ENCODE results near the gene CPEB3.
"Not testable (repeated sequence)": the region's sequence is repeated elsewhere in the genome, so short reads cannot be mapped to it uniquely, and the experiment has no call there.

Gene CPEB3

DNA sequence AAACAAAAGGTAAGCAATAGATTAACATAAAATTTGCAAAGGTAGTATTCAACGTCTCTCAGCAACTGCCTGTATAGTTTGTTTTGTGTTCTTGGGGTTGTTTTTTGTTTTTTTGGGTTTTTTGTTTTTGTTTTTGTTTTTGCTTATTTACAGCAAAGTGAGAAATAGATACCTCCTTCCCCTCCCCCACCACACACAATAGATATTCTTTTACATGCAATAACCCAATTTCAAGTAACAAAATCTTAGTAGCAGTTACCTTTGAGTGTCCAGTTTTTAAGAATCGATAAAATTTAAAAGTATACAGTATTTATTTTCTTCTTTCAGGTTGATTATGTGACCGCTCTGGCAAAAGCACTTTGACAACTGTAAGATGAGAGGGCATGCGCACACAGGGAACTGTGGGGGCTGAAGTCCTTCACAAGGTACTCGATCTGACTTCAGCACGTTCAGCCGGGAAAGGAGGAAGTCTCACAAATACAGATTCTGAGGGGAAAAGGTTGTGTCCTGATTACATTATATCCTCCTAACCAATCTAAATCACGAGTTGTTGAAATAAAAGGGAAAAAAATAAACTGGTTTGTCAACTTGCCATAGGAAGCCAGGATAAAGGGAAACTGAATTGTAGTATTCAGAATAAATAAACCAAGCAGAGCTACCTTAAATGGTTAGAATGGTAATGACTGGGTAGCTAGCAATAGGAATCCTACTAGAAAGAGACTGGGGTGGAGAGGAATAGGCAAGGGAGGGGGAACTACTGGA lies 47.8 kb downstream of the CPEB3 start:
- TF ChIP-seq POLR2A (IDR thresholded peaks at IDR 0.05; ENCODE audit: low read length) (no peak), GATA1 (IDR thresholded peaks at IDR 0.05; ENCODE audit: low read depth, low read length) (no peak)
- DNase-seq, result peak; percentile 20 to 24

GRCh38 chr10:92242380-92242779 lies 48.5 kb downstream of the CPEB3 start:
- no peak for DNase-seq
- TF ChIP-seq POLR2A (IDR thresholded peaks at IDR 0.05; ENCODE audit: low read length) (no peak), GATA1 (IDR thresholded peaks at IDR 0.05; ENCODE audit: low read depth, low read length) (no peak)

- DNase-seq, result no peak
- TF ChIP-seq POLR2A (IDR thresholded peaks at IDR 0.05; ENCODE audit: low read length) (no peak), GATA1 (IDR thresholded peaks at IDR 0.05; ENCODE audit: low read depth, low read length) (no peak)
Observed at GRCh38 chr10:92241501-92241900, 49.4 kb downstream of the CPEB3 start.

DNA sequence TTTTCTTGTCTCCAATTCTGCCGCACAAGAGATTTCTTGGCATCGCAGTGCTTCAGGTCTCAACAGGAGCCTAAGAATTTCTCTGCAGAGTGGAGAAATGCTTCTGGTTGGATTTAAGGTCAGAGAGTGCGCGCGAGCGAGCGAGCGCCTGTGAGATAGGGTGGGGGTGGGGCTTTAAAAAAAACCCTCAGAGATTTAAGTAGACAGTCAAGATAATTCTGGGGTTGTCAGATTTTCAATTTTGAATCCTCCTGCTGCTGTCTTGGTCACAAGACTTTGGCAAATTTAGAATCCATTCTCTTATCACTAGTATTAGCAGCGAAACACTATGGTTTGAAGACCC lies 49.7 kb downstream of the CPEB3 start:
- DNase-seq, result peak; percentile 44 to 49
- TF ChIP-seq GATA1 (IDR thresholded peaks at IDR 0.05; ENCODE audit: low read depth, low read length), result no peak
- TF ChIP-seq POLR2A (IDR thresholded peaks at IDR 0.05; ENCODE audit: low read length), result no peak

- peak; percentile 51 to 68 for DNase-seq
- TF ChIP-seq GATA1 (IDR thresholded peaks at IDR 0.05; ENCODE audit: low read depth, low read length) (no peak), POLR2A (IDR thresholded peaks at IDR 0.05; ENCODE audit: low read length) (no peak)
Observed at GRCh38 chr10:92240289-92241157, 50.4 kb downstream of the CPEB3 start.

DNA sequence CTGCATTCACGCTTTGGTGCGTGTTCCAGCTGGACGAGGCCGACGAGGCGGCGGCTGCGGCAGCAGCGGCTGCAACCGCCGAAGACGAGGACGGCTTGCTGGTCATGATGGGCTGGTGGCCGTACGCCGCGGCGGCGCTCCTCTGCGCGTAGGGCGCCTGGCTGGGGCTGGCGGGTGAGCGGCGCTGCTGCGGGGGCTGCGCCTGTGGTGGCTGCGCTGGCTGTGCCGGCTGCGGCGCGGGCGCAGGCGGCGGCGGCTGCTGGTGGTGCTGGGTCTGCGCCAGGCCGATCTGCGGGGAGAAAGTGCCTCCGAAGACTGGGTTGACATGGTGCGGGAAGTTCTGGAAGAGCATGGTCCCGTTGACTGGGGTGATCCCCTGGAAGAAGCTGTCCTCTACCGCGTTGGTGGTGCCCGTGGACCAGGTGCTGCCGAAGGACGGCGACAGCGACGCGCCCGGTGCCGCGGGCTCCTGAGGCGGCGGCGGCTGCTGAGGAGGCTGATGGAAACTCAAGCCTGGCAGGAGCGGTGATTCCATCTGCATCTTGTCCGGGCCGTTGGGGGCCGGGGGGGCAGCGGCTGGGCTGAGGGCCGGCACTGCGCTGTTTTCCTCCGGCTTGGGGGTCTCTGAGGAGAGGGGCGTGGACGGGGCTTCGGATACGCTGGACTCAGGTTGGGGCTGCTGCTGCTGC lies 51.1 kb downstream of the CPEB3 start:
- no peak for TF ChIP-seq GATA1 (IDR thresholded peaks at IDR 0.05; ENCODE audit: low read depth, low read length)
- no peak for TF ChIP-seq POLR2A (IDR thresholded peaks at IDR 0.05; ENCODE audit: low read length)

DNA sequence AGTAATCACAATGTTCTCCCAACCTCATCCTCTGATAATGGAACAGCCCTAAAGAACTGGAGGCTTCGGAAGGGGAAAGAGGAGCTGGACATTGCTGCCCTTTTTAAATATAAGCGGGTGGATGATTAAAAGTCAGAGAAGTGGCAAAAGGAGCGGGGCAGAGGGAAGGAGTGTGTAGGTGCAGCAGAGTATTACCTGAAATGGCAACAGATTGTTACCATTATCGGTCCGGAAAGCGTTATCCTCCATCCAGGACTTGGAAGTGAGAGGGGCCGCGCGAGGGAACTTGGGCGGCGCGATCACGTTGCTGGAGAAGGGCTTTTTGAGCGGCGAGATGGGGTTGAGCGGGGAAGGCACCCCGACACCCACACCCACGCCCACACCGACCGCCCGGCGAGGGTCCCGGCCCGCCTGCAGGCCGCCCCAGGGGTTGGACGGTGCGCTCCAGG lies 51.7 kb downstream of the CPEB3 start:
- peak in 1 of 2 experiments; percentile 44 for DNase-seq
- TF ChIP-seq POLR2A (IDR thresholded peaks at IDR 0.05; ENCODE audit: low read length) (no peak), GATA1 (IDR thresholded peaks at IDR 0.05; ENCODE audit: low read depth, low read length) (no peak)

More for the DNA sequence above, 51.1 kb downstream of the CPEB3 start:
- DNase-seq, result peak; percentile 55 to 65

DNA sequence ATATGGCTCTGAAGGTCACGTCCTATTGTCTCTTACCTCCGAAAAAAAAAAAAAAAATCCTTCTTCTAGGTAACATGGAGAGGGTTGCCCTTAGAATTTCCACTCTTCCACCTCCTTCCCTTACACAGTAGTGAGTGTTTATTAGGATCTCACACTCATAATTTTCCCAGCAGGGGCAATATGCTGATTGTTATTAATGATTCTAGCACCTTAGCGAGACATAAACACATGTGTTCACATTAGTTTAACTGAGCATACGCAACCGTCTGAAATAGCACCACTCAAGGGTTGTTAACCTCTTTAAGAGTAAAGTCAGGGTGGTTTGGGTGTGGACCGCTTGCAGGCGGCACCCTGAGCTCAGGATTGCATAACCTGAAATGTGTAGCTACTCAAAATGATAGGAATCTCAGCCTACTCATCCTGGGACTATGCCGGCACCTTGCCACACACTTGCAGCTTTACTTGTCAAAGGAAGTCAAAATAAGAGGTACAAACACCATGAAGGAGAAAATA lies 52.2 kb downstream of the CPEB3 start:
- DNase-seq, result peak; percentile 72 to 88
- TF ChIP-seq GATA1 (IDR thresholded peaks at IDR 0.05; ENCODE audit: low read depth, low read length) (no peak), POLR2A (IDR thresholded peaks at IDR 0.05; ENCODE audit: low read length) (no peak)

- TF ChIP-seq POLR2A (IDR thresholded peaks at IDR 0.05; ENCODE audit: low read length) (no peak), GATA1 (IDR thresholded peaks at IDR 0.05; ENCODE audit: low read depth, low read length) (no peak)
- DNase-seq, result peak in 1 of 2 experiments; percentile 54
Observed at GRCh38 chr10:92238054-92238585, 52.8 kb downstream of the CPEB3 start.

DNA sequence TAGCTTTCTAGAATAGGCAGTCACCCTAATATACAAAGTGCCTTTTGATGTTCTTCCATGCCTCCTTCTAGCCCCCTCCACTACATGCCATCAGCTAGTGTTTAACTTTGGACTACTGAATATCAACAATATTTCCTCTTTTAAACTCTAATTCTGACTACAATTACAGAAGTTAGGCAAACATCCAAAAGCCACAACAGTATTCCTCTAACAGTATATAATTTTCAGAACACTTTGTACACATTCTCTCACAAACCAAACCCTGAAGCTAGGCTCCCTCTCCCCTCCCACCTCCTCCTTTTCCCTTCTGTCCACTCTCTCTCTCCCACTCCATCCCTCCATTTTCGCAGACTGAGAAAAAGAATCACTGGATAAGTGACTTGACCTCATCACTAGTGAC lies 59.7 kb downstream of the CPEB3 start:
- DNase-seq, result no peak
- TF ChIP-seq POLR2A (IDR thresholded peaks at IDR 0.05; ENCODE audit: low read length), result no peak
- TF ChIP-seq GATA1 (IDR thresholded peaks at IDR 0.05; ENCODE audit: low read depth, low read length), result no peak

DNA sequence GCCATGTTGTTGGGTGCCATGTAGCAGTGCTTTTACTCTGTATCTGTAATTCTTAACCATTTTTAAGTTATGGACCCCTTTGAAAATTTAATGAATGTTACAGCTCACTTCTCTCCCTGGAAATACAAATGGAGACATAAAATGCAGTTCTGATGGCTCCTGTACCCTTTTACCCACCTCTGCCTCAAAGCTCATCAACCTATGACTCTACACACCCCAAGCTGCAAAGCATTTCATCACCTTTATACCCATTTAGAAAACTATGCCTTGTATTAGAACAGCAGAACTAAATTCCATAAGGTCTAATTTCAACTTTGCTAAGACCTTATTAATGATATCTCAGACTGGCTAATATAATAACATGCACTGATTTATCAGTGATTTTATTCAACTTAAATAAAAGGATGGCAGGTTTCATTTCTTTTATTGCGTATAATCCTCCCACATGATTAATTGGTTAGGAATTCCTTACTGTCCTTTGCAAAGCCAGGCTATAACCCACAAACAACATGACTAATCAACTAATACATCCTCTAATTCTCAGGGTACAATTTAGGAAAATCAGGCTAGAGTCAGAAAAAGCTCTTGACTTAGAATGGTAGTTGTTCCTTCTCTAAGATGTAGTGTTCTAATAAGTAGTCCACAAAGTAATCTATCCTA lies 68.1 kb downstream of the CPEB3 start:
- no peak for DNase-seq

DNA sequence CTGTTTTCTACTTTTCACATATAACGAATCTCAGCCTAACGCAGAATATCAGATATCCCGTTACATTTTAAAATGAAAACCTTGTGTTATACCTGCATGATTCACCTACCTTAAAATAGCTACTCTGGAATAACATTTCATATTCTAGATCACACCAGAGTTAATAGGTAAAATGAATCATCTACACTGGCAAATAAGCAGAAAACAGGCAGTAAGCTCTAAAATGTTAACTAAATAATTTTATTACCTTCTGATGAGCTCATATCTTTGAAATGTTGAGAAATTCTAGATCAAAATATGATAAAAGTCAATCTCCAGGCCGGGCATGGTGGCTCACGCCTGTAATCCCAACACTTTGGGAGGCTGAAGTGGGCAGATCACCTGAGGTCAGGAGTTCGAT lies 71.3 kb downstream of the CPEB3 start:
- TF ChIP-seq GATA1 (IDR thresholded peaks at IDR 0.05; ENCODE audit: low read depth, low read length), result no peak
- TF ChIP-seq POLR2A (IDR thresholded peaks at IDR 0.05; ENCODE audit: low read length), result no peak
- no peak for DNase-seq

More for the DNA sequence above, 68.1 kb downstream of the CPEB3 start:
- TF ChIP-seq GATA1 (IDR thresholded peaks at IDR 0.05; ENCODE audit: low read depth, low read length) (no peak), POLR2A (IDR thresholded peaks at IDR 0.05; ENCODE audit: low read length) (no peak)

- TF ChIP-seq GATA1 (IDR thresholded peaks at IDR 0.05; ENCODE audit: low read depth, low read length), result no peak
- TF ChIP-seq POLR2A (IDR thresholded peaks at IDR 0.05; ENCODE audit: low read length), result no peak
- no peak for DNase-seq
Observed at GRCh38 chr10:92218569-92218968, 72.3 kb downstream of the CPEB3 start.

DNA sequence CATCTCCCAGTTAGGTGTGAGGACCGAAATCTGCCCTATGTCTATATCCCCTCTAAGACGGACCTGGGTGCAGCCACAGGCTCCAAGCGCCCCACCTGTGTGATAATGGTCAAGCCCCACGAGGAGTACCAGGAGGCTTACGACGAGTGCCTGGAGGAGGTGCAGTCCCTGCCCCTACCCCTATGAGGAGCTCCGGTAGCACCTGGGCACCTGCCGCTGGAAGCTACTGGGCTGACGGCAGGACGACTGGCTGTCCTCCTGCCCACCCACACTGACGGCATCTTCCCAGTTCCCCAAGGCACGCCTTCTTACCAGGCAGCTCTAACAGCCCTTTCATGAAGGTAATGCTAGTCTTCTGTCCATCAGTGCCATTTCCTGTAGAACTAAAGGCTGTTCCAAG lies 74.3 kb downstream of the CPEB3 start:
- peak; percentile 14 to 25 for DNase-seq

DNA sequence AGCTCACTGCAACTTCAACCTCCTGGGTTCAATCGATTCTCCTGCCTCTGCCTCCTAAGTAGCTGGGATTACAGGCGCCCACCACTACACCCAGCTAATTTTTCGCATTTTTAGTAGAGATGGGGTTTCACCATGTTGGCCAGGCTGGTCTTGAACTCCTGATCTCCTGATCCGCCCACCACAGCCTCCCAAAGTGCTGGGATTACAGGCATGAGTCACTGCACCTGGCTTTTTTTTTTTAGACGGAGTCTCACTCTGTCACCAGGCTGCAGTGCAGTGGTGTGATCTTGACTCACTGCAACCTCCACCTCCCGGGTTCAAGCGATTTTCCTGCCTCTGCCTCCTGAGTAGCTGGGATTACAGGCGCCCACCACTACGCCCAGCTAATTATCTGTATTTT lies 75.7 kb downstream of the CPEB3 start:
- not testable (repeated sequence) for DNase-seq
